Activated naive CD4-positive, alpha-beta T cell (primary cell): ENCODE data around the gene ELOF1.

ENCODE experiments used
- DNase-seq, 4 experiments: peaks; one replicate each; lab custom pipeline; 2025; lab: John Stamatoyannopoulos, UW

The ELOF1 gene

GRCh38 chr19:11535792-11536595 lies 23.0 kb downstream of the ELOF1 start:
- peak; percentile 42 to 69 (median 64) for DNase-seq

- DNase-seq, result no peak
Observed at GRCh38 chr19:11534948-11535347, 24.1 kb downstream of the ELOF1 start.

- DNase-seq, result no peak
Observed at GRCh38 chr19:11534538-11534937, 24.5 kb downstream of the ELOF1 start.

GRCh38 chr19:11530432-11530831 lies 28.6 kb downstream of the ELOF1 start:
- DNase-seq, result peak in 1 of 4 experiments; percentile 9

GRCh38 chr19:11528551-11529341 lies 30.3 kb downstream of the ELOF1 start, which contains the start of gene ECSIT:
Gene ECSIT, minus strand, starts transcription at chr19:11529134. Its CDS starts 9,964 bp downstream, at chr19:11519170.
- peak; percentile 69 to 85 (median 80) for DNase-seq

- no peak for DNase-seq
Observed at GRCh38 chr19:11519138-11519537, 39.9 kb downstream of the ELOF1 start.

- DNase-seq, result no peak
Observed at GRCh38 chr19:11513946-11514345, 45.1 kb downstream of the ELOF1 start.

GRCh38 chr19:11510444-11510843 lies 48.6 kb downstream of the ELOF1 start:
- DNase-seq, result no peak

- DNase-seq, result no peak
Observed at GRCh38 chr19:11507370-11508078, 51.5 kb downstream of the ELOF1 start.

- no peak for DNase-seq
Observed at GRCh38 chr19:11506967-11507366, 52.1 kb downstream of the ELOF1 start.

- no peak for DNase-seq
Observed at GRCh38 chr19:11506101-11506555, 52.9 kb downstream of the ELOF1 start.

- DNase-seq, result peak; percentile 83 to 91 (median 88)
Observed at GRCh38 chr19:11505504-11506100, 53.4 kb downstream of the ELOF1 start, which contains the start of gene ZNF653. Gene ZNF653, minus strand, starts transcription at chr19:11505839. Its CDS starts 53 bp downstream, at chr19:11505786.

GRCh38 chr19:11505032-11505503 lies 54.0 kb downstream of the ELOF1 start:
- DNase-seq, result peak; percentile 76 to 96 (median 86)

- no peak for DNase-seq
Observed at GRCh38 chr19:11504502-11505031, 54.5 kb downstream of the ELOF1 start.
